Upper lobe of left lung (tissue), 4 donors: ENCODE results near the gene SPINK6.

Experiments
- POLR2A ChIP-seq, 4 donors: fragments of 450-650 bp; IDR thresholded peaks; one replicate each; pipeline ENCODE4 v1.5.1; 2016 to 2017; ENCODE audit warnings: antibody characterized with exemption in 4 of 4, mild to moderate bottlenecking in 2 of 4
- TF ChIP-seq, protein P1 (sequence below), 6 experiments: fragments of 450-650 bp in 4 of 6; fragments of 200-600 bp in 2 of 6; sonication (generic) in 2 of 6; IDR thresholded peaks; one replicate each; pipeline ENCODE4 v1.5.1; 2016 to 2019; ENCODE audit warnings: antibody characterized with exemption in 6 of 6

GRCh38 chr5:148238418-148238794, 35.6 kb downstream of the SPINK6 start, which contains the start of gene MARCOL:
- TF ChIP-seq, protein P1, sequence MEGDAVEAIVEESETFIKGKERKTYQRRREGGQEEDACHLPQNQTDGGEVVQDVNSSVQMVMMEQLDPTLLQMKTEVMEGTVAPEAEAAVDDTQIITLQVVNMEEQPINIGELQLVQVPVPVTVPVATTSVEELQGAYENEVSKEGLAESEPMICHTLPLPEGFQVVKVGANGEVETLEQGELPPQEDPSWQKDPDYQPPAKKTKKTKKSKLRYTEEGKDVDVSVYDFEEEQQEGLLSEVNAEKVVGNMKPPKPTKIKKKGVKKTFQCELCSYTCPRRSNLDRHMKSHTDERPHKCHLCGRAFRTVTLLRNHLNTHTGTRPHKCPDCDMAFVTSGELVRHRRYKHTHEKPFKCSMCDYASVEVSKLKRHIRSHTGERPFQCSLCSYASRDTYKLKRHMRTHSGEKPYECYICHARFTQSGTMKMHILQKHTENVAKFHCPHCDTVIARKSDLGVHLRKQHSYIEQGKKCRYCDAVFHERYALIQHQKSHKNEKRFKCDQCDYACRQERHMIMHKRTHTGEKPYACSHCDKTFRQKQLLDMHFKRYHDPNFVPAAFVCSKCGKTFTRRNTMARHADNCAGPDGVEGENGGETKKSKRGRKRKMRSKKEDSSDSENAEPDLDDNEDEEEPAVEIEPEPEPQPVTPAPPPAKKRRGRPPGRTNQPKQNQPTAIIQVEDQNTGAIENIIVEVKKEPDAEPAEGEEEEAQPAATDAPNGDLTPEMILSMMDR (IDR thresholded peaks at IDR 0.05), result no peak
- TF ChIP-seq POLR2A (IDR thresholded peaks at IDR 0.05), result no peak
